HUES48 (cell line): ENCODE results near the gene PIM3.

Source experiments
- H3K27ac ChIP-seq: one replicate; pipeline ENCODE4 v1.7.0; 2013; ENCODE audit warnings: low read depth, low read length, inconsistent platforms
- H3K27me3 ChIP-seq: 2 replicates; pipeline ENCODE4 v1.6.1; 2013; ENCODE audit warnings: mild to moderate bottlenecking, low read length; ENCODE audit not compliant: control insufficient read depth, insufficient read depth
- H3K36me3 ChIP-seq: 2 replicates; pipeline ENCODE4 v1.6.1; 2013; ENCODE audit warnings: low read length; ENCODE audit not compliant: control insufficient read depth, insufficient read depth
- H3K4me1 ChIP-seq: 2 replicates; pipeline ENCODE4 v1.6.1; 2013; ENCODE audit warnings: mild to moderate bottlenecking, low read length; ENCODE audit not compliant: control insufficient read depth, insufficient read depth
- H3K4me3 ChIP-seq: 2 replicates; pipeline ENCODE4 v1.5.1; 2013; ENCODE audit warnings: mild to moderate bottlenecking, low read depth, low read length
- H3K9ac ChIP-seq: 2 replicates; pipeline ENCODE4 v1.6.1; 2013; ENCODE audit warnings: mild to moderate bottlenecking, low read depth, low read length, moderate library complexity
- H3K9me3 ChIP-seq: 2 replicates; pipeline ENCODE4 v1.6.1; 2013; ENCODE audit warnings: low read length; ENCODE audit not compliant: control insufficient read depth, insufficient read depth

The PIM3 gene

GRCh38 chr22:49920859-49921258 is 39.7 kb upstream of the PIM3 start:
- peaks cover 4% of the 10 kb centered on the region; the same call in 1 of the 2 replicates for H3K4me1 ChIP-seq
- no peak overlapping the region for H3K9ac ChIP-seq
- H3K9me3 ChIP-seq = no peaks in the 10 kb centered on the region
- peaks cover 13% of the 10 kb centered on the region for H3K36me3 ChIP-seq
- H3K27ac ChIP-seq = no peak overlapping the region
- no peak overlapping the region for H3K4me3 ChIP-seq
- H3K27me3 ChIP-seq = no peaks in the 10 kb centered on the region

DNA sequence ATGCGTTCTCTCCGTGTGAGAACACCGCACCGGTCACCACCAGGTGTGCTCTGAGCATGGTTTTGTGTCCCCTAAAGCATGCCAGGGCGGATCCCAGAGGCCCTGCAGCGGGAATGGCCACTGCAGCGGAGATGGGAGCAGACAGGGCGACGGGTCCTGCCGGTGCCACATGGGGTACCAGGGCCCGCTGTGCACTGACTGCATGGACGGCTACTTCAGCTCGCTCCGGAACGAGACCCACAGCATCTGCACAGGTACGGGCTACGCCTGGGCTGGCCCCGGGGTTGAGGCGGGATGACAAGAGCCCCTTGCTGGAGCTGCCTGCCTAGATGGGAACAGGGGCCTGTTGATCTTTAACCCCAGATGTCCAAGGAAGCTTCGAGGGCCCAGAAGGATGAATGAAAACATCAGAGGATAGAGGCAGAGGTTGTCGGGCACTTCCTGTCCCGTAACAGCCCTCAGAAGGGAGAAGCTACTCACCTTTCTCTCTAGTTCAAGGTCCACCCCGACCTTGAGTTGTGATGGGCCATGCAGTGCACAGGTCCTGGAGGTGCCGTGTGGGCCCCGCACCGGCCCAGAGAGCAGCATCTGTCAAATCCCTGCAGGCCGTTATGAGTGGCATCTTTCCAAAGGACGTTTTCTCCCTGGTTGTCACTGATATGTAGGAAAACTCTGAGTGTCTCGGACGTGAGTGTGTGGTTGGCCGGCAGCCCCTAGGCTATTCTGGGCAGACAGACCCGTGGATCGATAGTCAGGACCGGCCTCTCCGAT is 38.9 kb upstream of the PIM3 start:
- H3K36me3 ChIP-seq = peaks cover 13% of the 10 kb centered on the region
- no peaks in the 10 kb centered on the region for H3K27me3 ChIP-seq
- no peak overlapping the region for H3K4me3 ChIP-seq
- H3K9me3 ChIP-seq = no peaks in the 10 kb centered on the region
- no peak overlapping the region for H3K9ac ChIP-seq
- H3K27ac ChIP-seq = no peak overlapping the region
- peaks cover 4% of the 10 kb centered on the region; the same call in 1 of the 2 replicates for H3K4me1 ChIP-seq

- Histone ChIP-seq H3K4me3 (no peak overlapping the region), H3K36me3 (peaks cover 13% of the 10 kb centered on the region), H3K9me3 (no peaks in the 10 kb centered on the region), H3K27ac (no peak overlapping the region), H3K9ac (no peak overlapping the region), H3K27me3 (no peaks in the 10 kb centered on the region), H3K4me1 (peaks cover 4% of the 10 kb centered on the region; the same call in 1 of the 2 replicates)
These were observed 38.1 kb upstream of the PIM3 start for GRCh38 chr22:49922484-49922883.

GRCh38 chr22:49922926-49923325 is 37.6 kb upstream of the PIM3 start:
- H3K27me3 ChIP-seq = no peaks in the 10 kb centered on the region
- peaks cover 4% of the 10 kb centered on the region; the same call in 1 of the 2 replicates for H3K4me1 ChIP-seq
- H3K27ac ChIP-seq = no peak overlapping the region
- H3K9me3 ChIP-seq = no peaks in the 10 kb centered on the region
- H3K4me3 ChIP-seq = no peak overlapping the region
- no peak overlapping the region for H3K9ac ChIP-seq
- peaks cover 13% of the 10 kb centered on the region for H3K36me3 ChIP-seq

- Histone ChIP-seq H3K36me3 (peaks cover 13% of the 10 kb centered on the region), H3K9me3 (no peaks in the 10 kb centered on the region), H3K4me3 (no peak overlapping the region), H3K27ac (no peak overlapping the region), H3K4me1 (peaks cover 4% of the 10 kb centered on the region; the same call in 1 of the 2 replicates), H3K9ac (no peak overlapping the region), H3K27me3 (no peaks in the 10 kb centered on the region)
These were observed 37.1 kb upstream of the PIM3 start for GRCh38 chr22:49923445-49923844.

- Histone ChIP-seq H3K9me3 (no peaks in the 10 kb centered on the region), H3K27ac (no peak overlapping the region), H3K4me3 (no peak overlapping the region), H3K4me1 (peaks cover 1% of the 10 kb centered on the region; the same call in 1 of the 2 replicates), H3K36me3 (peaks cover 13% of the 10 kb centered on the region), H3K27me3 (no peaks in the 10 kb centered on the region), H3K9ac (no peak overlapping the region)
These were observed 36.3 kb upstream of the PIM3 start for GRCh38 chr22:49924113-49924833.

DNA sequence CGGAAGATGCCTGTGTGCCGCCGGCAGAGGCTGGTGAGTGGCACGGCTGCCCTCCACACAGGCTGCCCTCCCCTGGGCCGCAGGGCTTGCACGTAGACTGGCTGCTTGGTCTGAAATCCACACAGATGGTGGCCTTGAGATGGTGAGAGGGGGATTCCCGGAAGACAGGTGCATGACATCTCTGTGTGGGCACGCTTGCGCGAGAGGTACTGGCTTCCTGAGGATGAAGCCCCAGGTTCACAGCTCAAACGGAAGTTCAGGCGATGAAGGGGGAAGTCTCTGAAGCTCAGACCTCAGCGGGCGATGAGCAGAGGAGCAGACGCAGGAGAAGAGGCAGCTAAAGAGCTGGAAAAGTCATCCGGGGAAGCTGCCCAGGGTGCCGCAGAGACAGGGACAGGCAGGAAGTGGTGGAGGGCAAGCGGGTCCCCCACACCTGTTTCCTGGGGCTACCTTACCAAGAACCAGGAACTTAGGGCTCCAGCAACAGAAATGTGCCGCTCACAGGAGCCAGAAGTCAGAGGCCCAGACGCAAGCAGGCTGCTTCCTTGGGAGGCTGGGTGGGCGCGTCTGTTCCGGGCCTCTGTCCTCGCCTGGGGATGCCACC is 34.9 kb upstream of the PIM3 start:
- no peak overlapping the region for H3K9ac ChIP-seq
- peaks cover 10% of the 10 kb centered on the region for H3K27me3 ChIP-seq
- 0 out of 2 replicates have a peak, but pooled peaks cover 2% of the 10 kb centered on the region for H3K4me1 ChIP-seq
- H3K36me3 ChIP-seq = peaks cover 8% of the 10 kb centered on the region
- H3K4me3 ChIP-seq = no peak overlapping the region
- H3K9me3 ChIP-seq = no peaks in the 10 kb centered on the region
- no peak overlapping the region for H3K27ac ChIP-seq

- H3K9me3 ChIP-seq = no peaks in the 10 kb centered on the region
- no peaks in the 10 kb centered on the region; the same call in 1 of the 2 replicates for H3K36me3 ChIP-seq
- H3K27ac ChIP-seq = no peak overlapping the region
- H3K4me1 ChIP-seq = 0 out of 2 replicates have a peak, but pooled peaks cover 2% of the 10 kb centered on the region
- no peak overlapping the region for H3K9ac ChIP-seq
- no peak overlapping the region for H3K4me3 ChIP-seq
- H3K27me3 ChIP-seq = peaks cover 15% of the 10 kb centered on the region
These were observed 33.7 kb upstream of the PIM3 start for GRCh38 chr22:49926916-49927315.

DNA sequence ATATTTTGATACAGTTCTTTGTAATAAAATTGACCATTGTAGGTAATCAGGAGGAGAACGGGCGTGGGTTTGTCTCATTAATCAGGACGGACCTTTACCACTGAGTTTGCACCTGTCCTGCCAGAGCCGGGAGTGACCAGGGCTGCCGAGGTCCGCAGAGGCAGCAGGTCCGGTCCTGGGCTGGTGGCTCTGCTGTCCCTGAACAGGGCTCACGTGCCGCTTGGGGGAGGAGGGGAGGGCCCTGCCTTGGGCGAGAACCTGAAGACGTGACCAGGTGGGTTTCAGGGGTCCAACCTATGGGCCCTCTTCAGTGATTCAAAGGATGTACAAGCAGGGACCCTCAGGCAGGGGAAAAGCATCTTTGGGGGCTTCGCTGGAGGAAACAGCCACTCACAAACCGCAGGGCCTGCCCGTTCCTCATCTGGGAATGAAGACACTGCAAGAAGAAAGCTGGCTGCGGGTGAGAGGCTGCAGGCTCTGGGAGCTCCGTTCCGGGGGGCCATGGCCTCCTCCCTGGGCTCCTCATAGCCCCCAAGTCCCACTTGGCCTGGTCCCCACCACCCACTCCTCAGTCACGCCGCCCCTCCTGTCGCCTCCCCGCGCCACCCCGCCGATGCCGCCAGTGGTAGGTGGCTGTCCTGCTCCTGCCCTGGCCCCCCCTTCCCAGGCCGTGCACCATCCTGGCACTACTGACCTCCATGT is 32.9 kb upstream of the PIM3 start:
- Histone ChIP-seq H3K4me1 (0 out of 2 replicates have a peak, but pooled peaks cover 2% of the 10 kb centered on the region), H3K9me3 (no peaks in the 10 kb centered on the region), H3K36me3 (no peaks in the 10 kb centered on the region; the same call in 1 of the 2 replicates), H3K9ac (no peak overlapping the region), H3K27me3 (peaks cover 15% of the 10 kb centered on the region), H3K4me3 (no peak overlapping the region), H3K27ac (no peak overlapping the region)

GRCh38 chr22:49928185-49928495 is 32.4 kb upstream of the PIM3 start:
- Histone ChIP-seq H3K9ac (no peak overlapping the region), H3K27me3 (peaks cover 15% of the 10 kb centered on the region), H3K4me3 (no peak overlapping the region), H3K9me3 (no peaks in the 10 kb centered on the region), H3K4me1 (0 out of 2 replicates have a peak, but pooled peaks cover 2% of the 10 kb centered on the region), H3K27ac (no peak overlapping the region), H3K36me3 (no peaks in the 10 kb centered on the region; the same call in 1 of the 2 replicates)
